Neural progenitor cell (in vitro differentiated cells): Measurements from ENCODE around the gene ERN1.

Experiments
- CTCF ChIP-seq: fragments of 200-600 bp; sonication (generic); IDR thresholded peaks from 2 replicates; pipeline ENCODE4 v1.5.1; 2017; ENCODE audit warnings: antibody characterized with exemption, mild to moderate bottlenecking
- EZH2 ChIP-seq: fragments of 200-600 bp; sonication (generic); IDR thresholded peaks from 2 replicates; pipeline ENCODE4 v1.6.1; 2017; ENCODE audit warnings: antibody characterized with exemption, mild to moderate bottlenecking, moderate library complexity

- TF ChIP-seq CTCF (no peak), EZH2 (no peak)
These were observed 25.2 kb upstream of the ERN1 start for GRCh38 chr17:64155129-64155528.
